ENCODE data around the gene PILRA.

Gene PILRA

GRCh38 chr7:100398239-100398638 is 25.0 kb downstream of the PILRA start:
- no peak for TF ChIP-seq CTCF (IDR thresholded peaks at IDR 0.05; ENCODE audit: insufficient read depth, missing control alignments)
- FAIRE-seq (no peak), DNase-seq (ENCODE audit: insufficient read length, low spot score) (no peak)

- no peak for FAIRE-seq
Measured at GRCh38 chr7:100400041-100400440, 26.8 kb downstream of the PILRA start.

GRCh38 chr7:100400656-100401055 is 27.4 kb downstream of the PILRA start:
- peak; percentile 43 for TF ChIP-seq CTCF (IDR thresholded peaks at IDR 0.05; ENCODE audit: insufficient read depth, missing control alignments)
- FAIRE-seq (no peak), DNase-seq (ENCODE audit: insufficient read length, low spot score) (no peak)

More at GRCh38 chr7:100400041-100400440, 26.8 kb downstream of the PILRA start:
- TF ChIP-seq CTCF (IDR thresholded peaks at IDR 0.05; ENCODE audit: insufficient read depth, missing control alignments) = no peak
- no peak for DNase-seq (ENCODE audit: insufficient read length, low spot score)

- DNase-seq (ENCODE audit: insufficient read length, low spot score) = no peak
- no peak for FAIRE-seq
- TF ChIP-seq CTCF (IDR thresholded peaks at IDR 0.05; ENCODE audit: insufficient read depth, missing control alignments) = no peak
Measured at GRCh38 chr7:100401811-100402210, 28.5 kb downstream of the PILRA start.

- no peak for FAIRE-seq
- TF ChIP-seq CTCF (IDR thresholded peaks at IDR 0.05; ENCODE audit: insufficient read depth, missing control alignments) = no peak
Measured at GRCh38 chr7:100402241-100402640, 29.0 kb downstream of the PILRA start.

GRCh38 chr7:100406767-100407166 is 33.5 kb downstream of the PILRA start:
- FAIRE-seq = no peak
- TF ChIP-seq CTCF (IDR thresholded peaks at IDR 0.05; ENCODE audit: insufficient read depth, missing control alignments) = no peak
- DNase-seq (ENCODE audit: insufficient read length, low spot score) = no peak

More at GRCh38 chr7:100402241-100402640, 29.0 kb downstream of the PILRA start:
- no peak for DNase-seq (ENCODE audit: insufficient read length, low spot score)

- FAIRE-seq (no peak), DNase-seq (ENCODE audit: insufficient read length, low spot score) (no peak)
- TF ChIP-seq CTCF (IDR thresholded peaks at IDR 0.05; ENCODE audit: insufficient read depth, missing control alignments) = peak; percentile 73
Measured at GRCh38 chr7:100407285-100408180, 34.2 kb downstream of the PILRA start.
